ENCODE data around the gene GAS2.

The GAS2 gene

DNA sequence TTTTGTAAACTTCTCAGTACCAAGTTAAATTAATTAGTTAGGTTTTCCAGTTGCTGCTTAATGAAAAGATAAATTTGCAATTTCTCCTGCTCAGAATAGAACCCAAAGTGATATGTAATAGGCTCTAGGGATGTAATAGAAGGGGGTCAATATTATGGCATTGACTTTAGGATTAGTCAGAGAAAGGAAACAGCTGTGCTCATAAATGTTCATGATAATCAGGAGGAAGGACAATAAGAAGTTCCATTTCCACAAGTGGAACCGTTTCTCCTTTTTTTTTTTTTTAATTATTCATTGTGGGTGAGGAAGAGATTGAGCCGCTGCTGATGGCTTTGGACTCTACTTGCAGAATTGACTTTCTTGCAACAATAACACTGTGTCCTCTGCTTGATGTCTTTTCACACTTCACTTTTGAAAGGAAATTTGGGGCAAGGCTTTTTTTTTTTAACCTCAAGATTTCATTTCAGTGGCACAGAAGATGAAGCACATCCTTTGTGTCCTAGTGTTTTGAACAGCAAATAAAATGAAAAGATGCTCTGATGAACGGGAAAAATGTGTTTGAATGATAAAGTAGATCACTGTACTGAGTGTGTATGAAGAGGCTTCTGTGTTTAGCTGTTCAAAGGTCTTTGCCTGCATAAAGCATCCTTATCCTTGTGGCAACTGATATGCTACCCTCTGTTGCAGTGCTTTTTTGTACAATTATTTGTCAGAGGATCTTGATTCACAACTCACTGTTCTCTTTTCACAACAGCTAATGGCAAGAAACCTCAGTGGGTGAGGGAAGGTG lies 62.4 kb downstream of the GAS2 start:
- no peak for DNase-seq (ENCODE audit: low read depth)

DNA sequence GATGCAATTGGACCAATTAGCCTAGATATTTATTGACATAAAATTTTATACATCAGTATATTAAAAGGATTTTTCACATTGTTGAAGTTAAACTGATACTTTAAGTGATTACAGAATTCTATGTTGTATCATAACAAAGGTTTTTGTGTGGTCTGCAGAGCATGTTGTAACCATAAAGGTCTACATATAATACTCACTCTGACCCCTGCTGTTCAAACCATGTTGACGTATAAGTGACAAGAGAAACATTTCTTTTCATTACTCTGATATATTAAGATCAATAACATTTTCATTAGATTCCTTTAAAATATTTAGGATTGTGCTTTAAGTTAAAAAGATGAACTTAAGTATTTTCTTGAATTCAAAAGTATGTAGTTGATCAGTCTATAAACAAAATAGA lies 63.9 kb downstream of the GAS2 start:
- DNase-seq (ENCODE audit: low read depth) = peak; percentile 5

- DNase-seq (ENCODE audit: low read depth) = no peak
These were observed 66.2 kb downstream of the GAS2 start for GRCh38 chr11:22732588-22732987.

DNA sequence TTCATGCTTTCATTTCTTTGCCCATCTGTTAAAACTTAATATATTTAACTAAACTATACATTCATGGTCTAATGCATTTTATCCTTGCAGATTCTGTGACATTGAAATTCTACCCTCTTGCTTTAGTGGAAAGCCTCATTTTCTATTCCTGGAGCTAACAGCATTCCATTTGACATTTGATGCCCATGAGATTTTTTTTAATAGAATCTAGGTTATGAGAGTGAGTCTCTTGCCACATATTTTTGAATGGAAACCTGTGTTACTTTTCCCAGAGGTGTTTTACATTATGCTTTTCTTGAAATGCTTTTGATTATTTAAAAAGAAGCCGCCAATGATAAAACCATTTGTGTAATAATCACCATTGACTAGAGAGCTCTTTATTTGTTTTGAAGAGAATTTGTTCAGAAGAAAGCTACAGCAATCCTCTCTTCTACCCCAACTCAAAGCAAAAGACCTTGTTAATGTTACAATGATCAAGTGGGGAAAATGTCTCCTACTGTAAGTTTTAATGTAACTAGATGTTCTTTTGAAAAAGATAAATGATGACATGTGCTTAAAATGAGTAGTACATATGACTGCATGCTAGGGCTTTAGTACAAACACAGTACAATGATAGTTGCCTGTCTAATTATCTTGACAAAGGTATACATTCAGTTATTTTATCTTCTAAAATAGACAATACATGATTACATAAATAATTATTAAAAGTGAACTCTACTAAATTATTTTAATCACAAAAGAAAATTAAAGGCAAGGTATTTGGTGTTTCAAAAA lies 67.3 kb downstream of the GAS2 start:
- DNase-seq (ENCODE audit: low read depth) = no peak

DNA sequence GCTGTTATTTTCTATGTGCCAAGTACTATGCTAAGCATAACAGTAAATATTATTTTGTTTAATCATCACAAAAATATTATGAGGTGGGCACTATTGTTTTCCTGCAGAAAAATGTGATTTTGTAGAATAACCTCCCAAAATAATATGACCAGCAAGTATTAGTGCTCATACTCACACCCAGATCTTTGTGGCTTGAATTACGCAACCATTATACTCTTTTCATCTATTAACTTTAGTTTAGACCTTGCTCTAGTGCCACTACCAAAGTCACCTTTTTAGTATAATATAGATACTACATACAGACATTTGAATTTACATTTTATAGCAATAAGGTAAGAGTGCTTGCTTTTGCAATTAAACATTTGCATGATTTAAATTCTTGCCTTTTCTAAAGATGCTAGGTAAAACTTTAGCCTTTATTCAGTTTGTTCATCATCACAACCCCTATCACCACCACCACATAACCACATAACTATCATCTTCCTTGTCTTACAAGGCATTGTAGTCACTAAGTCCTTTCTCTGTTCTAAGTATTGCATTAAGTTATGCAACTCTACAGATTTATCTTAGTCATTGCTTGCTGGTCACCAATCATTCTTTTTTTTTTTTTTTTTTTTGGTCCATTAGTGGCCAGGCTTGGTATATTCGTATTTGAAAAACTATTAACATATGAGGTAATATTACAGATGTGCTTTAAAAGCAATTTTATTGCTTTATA lies 68.4 kb downstream of the GAS2 start:
- DNase-seq (ENCODE audit: low read depth) = peak; percentile 4

DNA sequence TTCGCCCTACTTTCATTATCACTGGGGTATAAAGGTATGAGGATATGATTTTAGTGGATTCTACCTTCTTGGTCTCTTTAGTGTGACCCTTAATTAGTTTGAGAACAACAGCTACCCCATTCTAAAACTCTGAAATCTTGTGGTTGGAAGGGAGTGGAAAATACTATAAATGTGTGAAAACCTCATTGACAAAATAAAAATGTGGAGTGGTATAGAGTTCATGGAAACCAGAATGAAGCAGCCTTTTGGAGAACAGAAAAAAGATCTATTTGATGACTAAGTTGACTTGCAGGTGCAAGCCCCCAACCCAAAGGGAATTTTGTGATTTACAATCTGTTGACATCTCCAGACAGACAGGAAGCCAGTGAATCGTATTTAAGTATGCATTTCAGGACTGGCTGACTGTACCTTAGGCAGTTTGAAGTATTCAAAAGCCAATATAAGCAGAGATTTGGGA lies 75.8 kb downstream of the GAS2 start:
- no peak for DNase-seq (ENCODE audit: low read depth)

- no peak for DNase-seq (ENCODE audit: low read depth)
These were observed 83.1 kb downstream of the GAS2 start for GRCh38 chr11:22749536-22749935.

GRCh38 chr11:22752908-22753310 lies 86.5 kb downstream of the GAS2 start:
- DNase-seq (ENCODE audit: low read depth) = no peak

GRCh38 chr11:22753416-22753815 lies 87.0 kb downstream of the GAS2 start:
- no peak for DNase-seq (ENCODE audit: low read depth)

DNA sequence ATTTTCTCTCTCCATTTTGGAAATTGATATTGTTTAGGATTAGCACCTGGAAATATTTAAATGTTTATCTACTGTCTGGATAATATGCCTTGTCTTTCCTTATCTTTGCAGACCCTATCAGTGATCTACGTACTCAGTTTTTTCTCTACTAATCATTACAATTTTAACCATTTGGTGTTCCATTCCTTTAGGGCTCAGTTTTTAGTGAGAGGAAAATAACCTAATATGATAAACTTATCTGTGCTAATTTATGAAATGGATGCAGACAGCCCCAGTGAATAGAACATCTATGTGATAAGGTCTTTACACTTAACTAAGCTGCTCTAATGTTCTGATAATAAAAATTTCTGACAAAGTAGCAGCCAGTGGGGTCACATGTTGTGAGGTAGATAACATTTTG lies 94.7 kb downstream of the GAS2 start:
- DNase-seq (ENCODE audit: low read depth) = no peak

DNA sequence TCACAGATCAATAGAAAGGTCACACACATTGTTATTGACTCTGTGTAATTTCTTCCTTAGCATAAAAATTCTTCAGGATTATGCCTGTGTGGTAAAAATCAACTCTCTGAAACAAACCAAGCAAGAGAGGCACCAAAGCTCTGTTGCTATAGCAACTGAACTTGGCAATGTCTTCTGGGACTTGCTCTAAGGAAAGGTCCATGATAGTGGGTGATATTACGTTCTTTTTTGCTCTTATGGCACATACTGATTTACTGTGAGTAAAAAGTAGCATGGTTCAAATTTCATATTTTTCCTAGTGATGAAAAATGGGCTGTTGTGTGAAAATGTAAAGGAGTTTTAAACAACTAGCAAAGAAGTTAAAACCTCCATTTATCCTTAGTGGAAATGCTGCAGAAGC lies 96.8 kb downstream of the GAS2 start:
- DNase-seq (ENCODE audit: low read depth) = no peak

DNA sequence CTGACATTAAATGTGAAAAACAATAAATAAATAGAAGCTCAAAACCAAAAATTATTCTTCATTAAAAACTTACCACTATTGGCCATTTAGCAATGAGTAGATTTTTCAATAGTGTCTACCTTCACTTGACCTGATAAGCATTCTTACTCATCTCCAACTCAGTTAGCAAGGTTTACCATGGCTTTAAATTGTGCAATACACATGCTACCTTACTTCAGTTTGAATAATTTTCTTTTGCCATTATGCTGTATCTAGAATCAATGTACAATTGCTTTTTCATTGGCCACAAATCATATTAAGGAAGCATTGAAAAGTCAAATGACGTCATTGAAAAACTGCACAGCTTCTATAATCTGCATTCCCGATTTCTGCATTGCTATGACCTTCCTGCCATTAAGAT lies 98.3 kb downstream of the GAS2 start:
- DNase-seq (ENCODE audit: low read depth) = no peak

GRCh38 chr11:22768281-22768680 lies 101.9 kb downstream of the GAS2 start:
- no peak for DNase-seq (ENCODE audit: low read depth)

- no peak for DNase-seq (ENCODE audit: low read depth)
These were observed 102.7 kb downstream of the GAS2 start for GRCh38 chr11:22769081-22769480.

DNA sequence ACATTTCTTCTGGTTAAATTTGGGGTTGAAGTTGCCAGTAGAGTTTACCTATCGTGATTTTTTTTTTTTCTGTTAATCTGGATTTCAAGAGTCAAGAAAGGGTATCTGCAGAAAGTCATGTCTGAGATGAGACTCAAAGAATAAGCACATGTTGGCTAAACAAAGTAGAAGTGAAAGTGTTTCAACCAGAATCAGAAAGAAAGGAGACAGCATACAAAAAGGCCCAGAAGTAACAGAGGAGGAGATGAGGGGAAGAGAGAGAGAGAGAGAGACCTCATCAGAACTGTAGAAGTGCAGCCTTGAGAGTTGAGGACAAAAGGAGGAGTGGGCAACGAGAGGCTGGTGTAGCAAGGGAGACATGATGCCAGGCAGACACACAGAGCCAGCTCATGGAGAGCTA lies 108.3 kb downstream of the GAS2 start:
- no peak for DNase-seq (ENCODE audit: low read depth)

DNA sequence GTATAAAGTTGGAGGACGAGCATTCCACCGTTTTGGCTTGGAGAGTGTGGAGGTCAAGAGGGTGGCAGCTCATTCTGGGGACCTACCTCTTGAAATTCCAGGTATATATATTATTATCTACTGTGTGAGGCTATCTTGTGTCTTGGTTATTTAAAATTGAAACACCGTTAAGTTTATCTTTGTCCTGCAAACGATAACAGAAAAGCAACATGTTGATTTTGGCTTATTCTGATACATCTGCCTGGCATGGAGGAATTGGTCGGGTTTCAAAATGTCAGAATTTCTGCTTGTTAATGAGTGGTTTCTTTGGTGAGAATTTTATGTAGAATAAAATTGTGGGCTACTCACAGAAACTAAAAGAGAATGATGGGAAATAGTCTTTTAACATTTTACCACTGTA lies 108.8 kb downstream of the GAS2 start:
- no peak for DNase-seq (ENCODE audit: low read depth)

DNA sequence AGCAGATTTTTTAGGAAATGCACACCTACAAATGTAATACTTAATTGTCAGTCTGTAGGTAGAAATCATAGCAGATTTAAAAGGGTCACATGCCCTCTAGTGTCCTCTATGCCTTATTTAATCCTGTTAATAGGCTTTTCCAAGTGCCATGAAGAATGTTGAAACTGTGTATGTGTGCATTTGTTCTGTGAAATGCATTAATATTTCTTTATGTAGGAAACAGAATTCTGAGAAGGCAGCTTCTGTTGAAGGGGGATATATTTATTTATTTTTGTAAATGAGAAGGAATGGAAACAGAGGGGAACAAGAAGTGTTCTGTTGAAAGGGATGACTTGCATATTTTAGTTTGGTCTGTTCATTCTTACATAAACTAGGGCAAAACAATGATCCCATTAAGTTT lies 112.2 kb downstream of the GAS2 start:
- DNase-seq (ENCODE audit: low read depth) = no peak

DNA sequence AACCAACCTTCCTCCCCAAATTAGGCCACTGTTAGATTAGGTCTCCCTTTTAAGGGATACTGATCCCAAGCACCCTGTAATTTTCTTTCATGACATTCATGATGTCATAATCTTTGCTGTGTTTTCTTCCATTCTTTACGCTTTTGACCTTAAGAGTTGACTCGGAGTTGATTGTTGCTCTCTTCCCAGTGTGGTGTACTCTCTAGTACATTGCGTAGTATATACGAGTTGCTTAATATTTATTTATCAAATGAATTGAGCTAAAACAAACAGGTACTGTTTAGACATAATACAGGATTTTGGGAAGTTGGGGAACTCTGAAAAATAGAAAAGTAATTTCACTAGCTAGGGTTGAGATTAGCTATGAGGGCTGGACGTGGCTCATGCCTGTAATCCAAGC lies 113.4 kb downstream of the GAS2 start:
- no peak for DNase-seq (ENCODE audit: low read depth)

GRCh38 chr11:22780952-22781593 lies 114.7 kb downstream of the GAS2 start:
- DNase-seq (ENCODE audit: low read depth) = no peak

- peak; percentile 9 for DNase-seq (ENCODE audit: low read depth)
These were observed 118.8 kb downstream of the GAS2 start for GRCh38 chr11:22785251-22785650.

GRCh38 chr11:22786475-22786874 lies 120.1 kb downstream of the GAS2 start:
- no peak for DNase-seq (ENCODE audit: low read depth)

DNA sequence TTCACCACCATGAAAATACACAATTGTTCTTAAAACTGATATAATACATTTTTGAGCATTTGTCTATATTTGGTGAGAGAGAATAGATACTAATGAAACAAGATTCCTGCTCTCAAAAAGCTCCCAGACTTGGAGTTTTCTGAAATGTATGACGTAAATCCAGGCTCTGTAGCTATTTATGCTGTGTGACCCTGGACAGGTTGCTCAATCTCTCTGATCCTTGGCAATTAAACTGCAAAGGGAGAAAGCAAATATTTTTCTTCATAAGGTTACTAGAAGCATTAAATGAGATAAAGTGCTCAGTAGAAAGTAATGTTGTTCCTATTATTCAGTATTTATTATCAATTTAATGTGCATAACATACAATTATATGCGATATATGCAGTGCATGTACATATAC lies 120.6 kb downstream of the GAS2 start:
- DNase-seq (ENCODE audit: low read depth) = no peak
